ENCODE results near the gene ZKSCAN5. TPM values are rescaled to one million over a fixed set of nuclear protein-coding genes. Genes with fewer than 3 reads are reported as not detected.
"Not testable (repeated sequence)": the region's sequence is repeated elsewhere in the genome, so short reads cannot be mapped to it uniquely, and the experiment has no call there.

ZKSCAN5 gene
- total and polyA plus RNA-seq, 7 donors, result 3.1 to 15.4 (median 9.3) TPM

- H3K36me3 ChIP-seq (ENCODE audit: insufficient read depth in 1 of 2, low read depth in 1 of 2), result peaks cover 12 to 49% of the 10 kb centered on the region in 2 donors
- ATAC-seq, result no peak
- H3K4me1 ChIP-seq, result peaks cover 24% of the 10 kb centered on the region
- H3K9me3 ChIP-seq, result peaks cover 13% of the 10 kb centered on the region
- peak overlapping the region; percentile 74 for H3K4me3 ChIP-seq
- TF ChIP-seq CTCF (IDR thresholded peaks at IDR 0.05), result no peak
- intact Hi-C loops (cut with DNase I), result no loop called here
- H3K27me3 ChIP-seq (ENCODE audit: insufficient read depth in 3 of 3, low read length in 2 of 3), result no peaks in the 10 kb centered on the region
- DNase-seq, result peak in 1 of 2 donors; percentile 15
- WGBS, 3 donors, result 69 to 74% (median 69%) methylated on average over 11 of the region's 11 CpGs
- peak overlapping the region; percentile 95 for H3K27ac ChIP-seq
Observed at GRCh38 chr7:99498546-99498944, 5.9 kb upstream of the ZKSCAN5 start.

GRCh38 chr7:99499371-99499720, 5.1 kb upstream of the ZKSCAN5 start:
- peaks cover 5% of the 10 kb centered on the region for H3K9me3 ChIP-seq
- H3K27me3 ChIP-seq (ENCODE audit: insufficient read depth in 3 of 3, low read length in 2 of 3), result no peaks in the 10 kb centered on the region
- ATAC-seq, result peak in 1 of 4 donors; percentile 6
- peaks cover 4 to 41% of the 10 kb centered on the region in 2 donors for H3K36me3 ChIP-seq (ENCODE audit: insufficient read depth in 1 of 2, low read depth in 1 of 2)
- peak overlapping the region; percentile 95 for H3K27ac ChIP-seq
- H3K4me1 ChIP-seq, result peaks cover 24% of the 10 kb centered on the region
- no peak for TF ChIP-seq CTCF (IDR thresholded peaks at IDR 0.05)
- peak overlapping the region; percentile 74 for H3K4me3 ChIP-seq
- intact Hi-C loops (cut with DNase I), result no loop called here
- WGBS, 3 donors, result 0 to 1% (median 1%) methylated on average over 14 of the region's 14 CpGs
- DNase-seq, result no peak

GRCh38 chr7:99499721-99500636, 4.5 kb upstream of the ZKSCAN5 start, which contains the start of gene ZNF394:
TSS of gene ZNF394 (minus strand) at chr7:99500281. CDS start at chr7:99500093, 188 bp downstream.
- Histone ChIP-seq H3K27me3 (ENCODE audit: insufficient read depth in 3 of 3, low read length in 2 of 3) (no peaks in the 10 kb centered on the region), H3K4me1 (peaks cover 24% of the 10 kb centered on the region), H3K36me3 (ENCODE audit: insufficient read depth in 1 of 2, low read depth in 1 of 2) (peaks cover 3 to 35% of the 10 kb centered on the region in 2 donors), H3K9me3 (no peaks in the 10 kb centered on the region), H3K4me3 (peak within 1 kb of the TSS; percentile 74), H3K27ac (peak within 1 kb of the TSS; percentile 95)
- intact Hi-C loops (cut with DNase I), result loop anchor here (5.0 kb wide), 3 partner anchors 33 to 117 kb away; partner anchors contain the start of genes ATP5MF (in 1 of the 2), FAM200A (in 1 of the 2) and ZSCAN25 (in 1 of the 2)
- no peak for TF ChIP-seq CTCF (IDR thresholded peaks at IDR 0.05)
- ATAC-seq (peak; percentile 53 to 72 (median 60)), DNase-seq (peak; percentile 93 to 95)
- 0% methylated on average over 68 of the region's 68 CpGs for WGBS, 3 donors

- Histone ChIP-seq H3K27me3 (ENCODE audit: insufficient read depth in 3 of 3, low read length in 2 of 3) (no peaks in the 10 kb centered on the region), H3K4me3 (peak overlapping the region; percentile 74), H3K27ac (peak overlapping the region; percentile 95), H3K36me3 (ENCODE audit: insufficient read depth in 1 of 2, low read depth in 1 of 2) (peaks cover 3 to 28% of the 10 kb centered on the region in 2 donors), H3K4me1 (peaks cover 27% of the 10 kb centered on the region), H3K9me3 (no peaks in the 10 kb centered on the region)
- intact Hi-C loops (cut with DNase I), result loop anchor here (5.0 kb wide), 3 partner anchors 33 to 117 kb away; partner anchors contain the start of genes ATP5MF (in 1 of the 2), FAM200A (in 1 of the 2) and ZSCAN25 (in 1 of the 2)
- ATAC-seq (no peak), DNase-seq (no peak)
- 47 to 48% (median 47%) methylated on average over 16 of the region's 16 CpGs for WGBS, 3 donors
- no peak for TF ChIP-seq CTCF (IDR thresholded peaks at IDR 0.05)
Observed at GRCh38 chr7:99500637-99501009, 3.8 kb upstream of the ZKSCAN5 start.

GRCh38 chr7:99501236-99501635, 3.2 kb upstream of the ZKSCAN5 start:
- not testable (repeated sequence) for ATAC-seq; H3K27me3 ChIP-seq (ENCODE audit: insufficient read depth in 3 of 3, low read length in 2 of 3); H3K9me3 ChIP-seq; DNase-seq
- H3K4me1 ChIP-seq, result peaks cover 33% of the 10 kb centered on the region
- intact Hi-C loops (cut with DNase I), result loop anchor here (5.0 kb wide), 3 partner anchors 34 to 116 kb away; partner anchors contain the start of genes ATP5MF (in 1 of the 2), FAM200A (in 1 of the 2) and ZSCAN25 (in 1 of the 2)
- H3K36me3 ChIP-seq (ENCODE audit: insufficient read depth in 1 of 2, low read depth in 1 of 2), result peaks cover under 1 to 22% of the 10 kb centered on the region in 2 donors
- H3K27ac ChIP-seq, result peak overlapping the region; percentile 95
- peak overlapping the region; percentile 74 for H3K4me3 ChIP-seq
- 90 to 94% (median 93%) methylated on average over 12 of the region's 12 CpGs for WGBS, 3 donors
